SK-N-SH treated with all-trans-retinoic acid at 6 μM for 48 hours (cell line): ENCODE measurements around the gene PLCZ1.

ENCODE experiments used
- ATAC-seq: fragments of 200-7000 bp; cut with Tn5 transposase; 3 replicates; pipeline ENCODE4 v1.9.1; 2020; ENCODE audit warnings: mild to moderate bottlenecking, moderate library complexity
- ARNTL ChIP-seq: fragments of 450-650 bp; formaldehyde crosslinking; IDR thresholded peaks from 2 replicates; pipeline ENCODE4 v1.5.0; 2020; ENCODE audit warnings: low read depth, mild to moderate bottlenecking, moderate library complexity, borderline replicate concordance
- BACH2 ChIP-seq: fragments of 250-450 bp; sonication (Bioruptor Pico); IDR thresholded peaks from 2 replicates; pipeline ENCODE4 v1.9.0; 2021; ENCODE audit warnings: mild to moderate bottlenecking, borderline replicate concordance
- CSDC2 ChIP-seq: fragments of 250-450 bp; sonication (Bioruptor Pico); IDR thresholded peaks from 2 replicates; pipeline ENCODE4 v1.5.0; 2020; ENCODE audit warnings: mild to moderate bottlenecking, moderate library complexity
- ESRRG ChIP-seq: fragments of 250-450 bp; sonication (Bioruptor Pico); IDR thresholded peaks from 2 replicates; pipeline ENCODE4 v1.6.1; 2021; ENCODE audit warnings: mild to moderate bottlenecking
- GLIS3 ChIP-seq: fragments of 250-450 bp; sonication (Bioruptor Pico); IDR thresholded peaks from 2 replicates; pipeline ENCODE4 v1.5.0; 2020; ENCODE audit warnings: mild to moderate bottlenecking, moderate library complexity
- ISL1 ChIP-seq: fragments of 250-450 bp; sonication (Bioruptor Pico); IDR thresholded peaks from 2 replicates; pipeline ENCODE4 v2.1.2; 2022; ENCODE audit warnings: mild to moderate bottlenecking, moderate library complexity
- OSR1 ChIP-seq: fragments of 250-450 bp; sonication (Bioruptor Pico); IDR thresholded peaks from 2 replicates; pipeline ENCODE4 v1.8.0; 2022; ENCODE audit warnings: moderate library complexity, mild to moderate bottlenecking, inconsistent platforms
- PPARA ChIP-seq: fragments of 250-450 bp; sonication (Bioruptor Pico); IDR thresholded peaks from 2 replicates; pipeline ENCODE4 v1.5.0; 2020; ENCODE audit warnings: mild to moderate bottlenecking, borderline replicate concordance
- RARB ChIP-seq: fragments of 250-450 bp; sonication (Bioruptor Pico); IDR thresholded peaks from 2 replicates; pipeline ENCODE4 v1.8.0; 2021; ENCODE audit warnings: mild to moderate bottlenecking, moderate library complexity
- TCF4 ChIP-seq: fragments of 250-450 bp; sonication (Bioruptor Pico); IDR thresholded peaks from 2 replicates; pipeline ENCODE4 v1.8.0; 2021; ENCODE audit warnings: mild to moderate bottlenecking, moderate library complexity, borderline replicate concordance
- TOX ChIP-seq: fragments of 250-450 bp; sonication (Bioruptor Pico); IDR thresholded peaks from 2 replicates; pipeline ENCODE4 v1.8.0; 2021; ENCODE audit warnings: mild to moderate bottlenecking, moderate library complexity, borderline replicate concordance
- ZC3H10 ChIP-seq: fragments of 250-450 bp; sonication (Bioruptor Pico); IDR thresholded peaks from 2 replicates; pipeline ENCODE4 v1.5.1; 2021; ENCODE audit warnings: mild to moderate bottlenecking, moderate library complexity
- ZFP3 ChIP-seq: fragments of 250-450 bp; sonication (Bioruptor Pico); IDR thresholded peaks from 2 replicates; pipeline ENCODE4 v1.5.0; 2020; ENCODE audit warnings: mild to moderate bottlenecking, moderate library complexity
- ZFP30 ChIP-seq: fragments of 450-650 bp; formaldehyde crosslinking; IDR thresholded peaks from 2 replicates; pipeline ENCODE4 v1.5.0; 2022; ENCODE audit warnings: mild to moderate bottlenecking, moderate library complexity
- ZNF565 ChIP-seq: fragments of 450-650 bp; formaldehyde crosslinking; conservative IDR thresholded peaks from 2 replicates; pipeline ENCODE4 v1.5.0; 2020; ENCODE audit warnings: low read depth, mild to moderate bottlenecking, moderate library complexity
- ZNF70 ChIP-seq: fragments of 450-650 bp; formaldehyde crosslinking; IDR thresholded peaks from 2 replicates; pipeline ENCODE4 v1.5.0; 2020; ENCODE audit warnings: mild to moderate bottlenecking, moderate library complexity
- ZNF8 ChIP-seq: fragments of 450-650 bp; formaldehyde crosslinking; IDR thresholded peaks from 2 replicates; pipeline ENCODE4 v1.5.0; 2020; ENCODE audit warnings: mild to moderate bottlenecking, moderate library complexity
- TF ChIP-seq, protein P1 (sequence below): fragments of 250-450 bp; sonication (Bioruptor Pico); IDR thresholded peaks from 2 replicates; pipeline ENCODE4 v1.8.0; 2020; ENCODE audit warnings: mild to moderate bottlenecking, moderate library complexity, borderline replicate concordance
- TF ChIP-seq, protein P2 (sequence below): fragments of 250-450 bp; sonication (Bioruptor Pico); IDR thresholded peaks from 2 replicates; pipeline ENCODE4 v1.5.0; 2020; ENCODE audit warnings: mild to moderate bottlenecking, moderate library complexity
- TF ChIP-seq, protein P3 (sequence below): fragments of 250-450 bp; sonication (Bioruptor Pico); IDR thresholded peaks from 2 replicates; pipeline ENCODE4 v1.5.1; 2021; ENCODE audit warnings: mild to moderate bottlenecking, moderate library complexity
- TF ChIP-seq, protein P4 (sequence below): fragments of 250-450 bp; sonication (Bioruptor Pico); IDR thresholded peaks from 2 replicates; pipeline ENCODE4 v1.8.0; 2021; ENCODE audit warnings: low read depth, mild to moderate bottlenecking, moderate library complexity, borderline replicate concordance
- TF ChIP-seq, protein P5 (sequence below): fragments of 250-450 bp; sonication (Bioruptor Pico); IDR thresholded peaks from 2 replicates; pipeline ENCODE4 v1.5.1; 2020; ENCODE audit warnings: low read depth, mild to moderate bottlenecking, moderate library complexity

The PLCZ1 gene

DNA sequence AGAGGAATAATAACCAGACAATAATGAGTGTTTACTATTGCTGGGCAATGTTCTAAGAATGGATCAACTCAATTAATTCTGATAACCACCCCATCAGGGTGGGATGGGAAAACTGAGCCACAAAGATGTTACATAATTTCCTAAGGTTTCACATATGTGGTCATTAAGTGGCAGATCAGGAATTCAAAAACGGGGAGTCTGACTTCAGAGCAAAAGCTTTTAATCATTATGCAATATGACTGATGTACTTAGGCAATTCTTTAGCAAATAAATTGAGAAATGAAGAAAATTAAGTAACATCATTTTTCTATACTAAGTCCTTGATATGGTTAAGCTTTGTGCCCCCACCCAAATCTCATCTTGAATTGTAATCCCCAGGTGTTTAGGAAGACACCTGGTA lies 53.4 kb downstream of the PLCZ1 start:
- no peak for ATAC-seq
- no peak for TF ChIP-seq RARB (CRISPR knock-in tag)
- TF ChIP-seq ESRRG (CRISPR knock-in tag), result no peak
- no peak for TF ChIP-seq TCF4 (CRISPR knock-in tag)
- TF ChIP-seq PPARA (CRISPR knock-in tag), result no peak
- no peak for TF ChIP-seq ZNF565 (CRISPR knock-in tag)
- TF ChIP-seq ZFP30 (CRISPR knock-in tag), result no peak
- TF ChIP-seq, protein P1, sequence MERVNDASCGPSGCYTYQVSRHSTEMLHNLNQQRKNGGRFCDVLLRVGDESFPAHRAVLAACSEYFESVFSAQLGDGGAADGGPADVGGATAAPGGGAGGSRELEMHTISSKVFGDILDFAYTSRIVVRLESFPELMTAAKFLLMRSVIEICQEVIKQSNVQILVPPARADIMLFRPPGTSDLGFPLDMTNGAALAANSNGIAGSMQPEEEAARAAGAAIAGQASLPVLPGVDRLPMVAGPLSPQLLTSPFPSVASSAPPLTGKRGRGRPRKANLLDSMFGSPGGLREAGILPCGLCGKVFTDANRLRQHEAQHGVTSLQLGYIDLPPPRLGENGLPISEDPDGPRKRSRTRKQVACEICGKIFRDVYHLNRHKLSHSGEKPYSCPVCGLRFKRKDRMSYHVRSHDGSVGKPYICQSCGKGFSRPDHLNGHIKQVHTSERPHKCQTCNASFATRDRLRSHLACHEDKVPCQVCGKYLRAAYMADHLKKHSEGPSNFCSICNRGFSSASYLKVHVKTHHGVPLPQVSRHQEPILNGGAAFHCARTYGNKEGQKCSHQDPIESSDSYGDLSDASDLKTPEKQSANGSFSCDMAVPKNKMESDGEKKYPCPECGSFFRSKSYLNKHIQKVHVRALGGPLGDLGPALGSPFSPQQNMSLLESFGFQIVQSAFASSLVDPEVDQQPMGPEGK, result no peak
- TF ChIP-seq ZNF70, result no peak
- TF ChIP-seq GLIS3, result no peak
- no peak for TF ChIP-seq ISL1 (CRISPR knock-in tag)
- no peak for TF ChIP-seq CSDC2 (CRISPR knock-in tag)
- TF ChIP-seq, protein P2, sequence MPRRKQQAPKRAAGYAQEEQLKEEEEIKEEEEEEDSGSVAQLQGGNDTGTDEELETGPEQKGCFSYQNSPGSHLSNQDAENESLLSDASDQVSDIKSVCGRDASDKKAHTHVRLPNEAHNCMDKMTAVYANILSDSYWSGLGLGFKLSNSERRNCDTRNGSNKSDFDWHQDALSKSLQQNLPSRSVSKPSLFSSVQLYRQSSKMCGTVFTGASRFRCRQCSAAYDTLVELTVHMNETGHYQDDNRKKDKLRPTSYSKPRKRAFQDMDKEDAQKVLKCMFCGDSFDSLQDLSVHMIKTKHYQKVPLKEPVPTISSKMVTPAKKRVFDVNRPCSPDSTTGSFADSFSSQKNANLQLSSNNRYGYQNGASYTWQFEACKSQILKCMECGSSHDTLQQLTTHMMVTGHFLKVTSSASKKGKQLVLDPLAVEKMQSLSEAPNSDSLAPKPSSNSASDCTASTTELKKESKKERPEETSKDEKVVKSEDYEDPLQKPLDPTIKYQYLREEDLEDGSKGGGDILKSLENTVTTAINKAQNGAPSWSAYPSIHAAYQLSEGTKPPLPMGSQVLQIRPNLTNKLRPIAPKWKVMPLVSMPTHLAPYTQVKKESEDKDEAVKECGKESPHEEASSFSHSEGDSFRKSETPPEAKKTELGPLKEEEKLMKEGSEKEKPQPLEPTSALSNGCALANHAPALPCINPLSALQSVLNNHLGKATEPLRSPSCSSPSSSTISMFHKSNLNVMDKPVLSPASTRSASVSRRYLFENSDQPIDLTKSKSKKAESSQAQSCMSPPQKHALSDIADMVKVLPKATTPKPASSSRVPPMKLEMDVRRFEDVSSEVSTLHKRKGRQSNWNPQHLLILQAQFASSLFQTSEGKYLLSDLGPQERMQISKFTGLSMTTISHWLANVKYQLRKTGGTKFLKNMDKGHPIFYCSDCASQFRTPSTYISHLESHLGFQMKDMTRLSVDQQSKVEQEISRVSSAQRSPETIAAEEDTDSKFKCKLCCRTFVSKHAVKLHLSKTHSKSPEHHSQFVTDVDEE (CRISPR knock-in tag), result no peak
- no peak for TF ChIP-seq ZFP3
- TF ChIP-seq ZC3H10, result no peak
- TF ChIP-seq, protein P3, sequence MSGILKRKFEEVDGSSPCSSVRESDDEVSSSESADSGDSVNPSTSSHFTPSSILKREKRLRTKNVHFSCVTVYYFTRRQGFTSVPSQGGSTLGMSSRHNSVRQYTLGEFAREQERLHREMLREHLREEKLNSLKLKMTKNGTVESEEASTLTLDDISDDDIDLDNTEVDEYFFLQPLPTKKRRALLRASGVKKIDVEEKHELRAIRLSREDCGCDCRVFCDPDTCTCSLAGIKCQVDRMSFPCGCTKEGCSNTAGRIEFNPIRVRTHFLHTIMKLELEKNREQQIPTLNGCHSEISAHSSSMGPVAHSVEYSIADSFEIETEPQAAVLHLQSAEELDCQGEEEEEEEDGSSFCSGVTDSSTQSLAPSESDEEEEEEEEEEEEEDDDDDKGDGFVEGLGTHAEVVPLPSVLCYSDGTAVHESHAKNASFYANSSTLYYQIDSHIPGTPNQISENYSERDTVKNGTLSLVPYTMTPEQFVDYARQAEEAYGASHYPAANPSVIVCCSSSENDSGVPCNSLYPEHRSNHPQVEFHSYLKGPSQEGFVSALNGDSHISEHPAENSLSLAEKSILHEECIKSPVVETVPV (CRISPR knock-in tag), result no peak

DNA sequence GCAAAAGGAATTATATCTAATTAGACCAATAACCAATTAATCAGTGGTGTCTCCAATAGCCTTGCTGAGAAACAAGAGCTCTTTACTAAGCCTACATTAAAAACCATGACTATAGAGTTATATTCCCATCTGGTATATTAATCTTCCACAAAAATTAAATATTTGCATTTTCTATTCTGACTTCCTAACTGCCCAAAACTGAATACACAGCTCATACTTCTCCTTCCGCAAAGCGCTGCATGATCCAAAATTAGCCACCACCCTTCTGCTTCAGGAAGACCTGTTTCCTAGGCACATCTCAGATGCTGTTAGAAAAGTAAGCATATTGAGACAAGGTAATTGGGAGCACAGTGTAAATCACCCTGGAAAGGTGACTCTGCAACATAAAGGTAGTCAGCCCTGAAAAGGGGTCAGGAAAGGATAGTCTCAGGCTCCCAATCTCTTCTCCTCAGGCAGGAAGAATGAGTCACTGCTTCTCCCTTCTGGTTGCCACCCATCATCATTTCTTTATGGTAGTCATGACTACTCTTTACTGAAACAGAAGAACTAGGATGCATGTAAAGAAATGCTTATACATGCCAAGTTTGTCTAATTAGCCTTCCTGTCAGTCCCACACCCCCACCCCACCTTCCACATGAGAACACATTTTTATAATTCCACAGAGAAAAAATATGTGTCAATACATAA lies 54.3 kb downstream of the PLCZ1 start:
- TF ChIP-seq, protein P3 (CRISPR knock-in tag), result no peak
- TF ChIP-seq OSR1 (CRISPR knock-in tag) (no peak), GLIS3 (no peak), ZNF8 (no peak), TOX (CRISPR knock-in tag) (no peak), ZFP30 (CRISPR knock-in tag) (no peak), ZNF70 (no peak), BACH2 (no peak), ESRRG (CRISPR knock-in tag) (no peak), CSDC2 (CRISPR knock-in tag) (no peak), PPARA (CRISPR knock-in tag) (no peak), ISL1 (CRISPR knock-in tag) (no peak), ZFP3 (no peak), ARNTL (CRISPR knock-in tag) (no peak), RARB (CRISPR knock-in tag) (no peak)
- TF ChIP-seq, protein P4, sequence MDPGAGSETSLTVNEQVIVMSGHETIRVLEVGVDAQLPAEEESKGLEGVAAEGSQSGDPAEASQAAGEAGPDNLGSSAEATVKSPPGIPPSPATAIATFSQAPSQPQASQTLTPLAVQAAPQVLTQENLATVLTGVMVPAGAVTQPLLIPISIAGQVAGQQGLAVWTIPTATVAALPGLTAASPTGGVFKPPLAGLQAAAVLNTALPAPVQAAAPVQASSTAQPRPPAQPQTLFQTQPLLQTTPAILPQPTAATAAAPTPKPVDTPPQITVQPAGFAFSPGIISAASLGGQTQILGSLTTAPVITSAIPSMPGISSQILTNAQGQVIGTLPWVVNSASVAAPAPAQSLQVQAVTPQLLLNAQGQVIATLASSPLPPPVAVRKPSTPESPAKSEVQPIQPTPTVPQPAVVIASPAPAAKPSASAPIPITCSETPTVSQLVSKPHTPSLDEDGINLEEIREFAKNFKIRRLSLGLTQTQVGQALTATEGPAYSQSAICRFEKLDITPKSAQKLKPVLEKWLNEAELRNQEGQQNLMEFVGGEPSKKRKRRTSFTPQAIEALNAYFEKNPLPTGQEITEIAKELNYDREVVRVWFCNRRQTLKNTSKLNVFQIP (CRISPR knock-in tag), result no peak
- TF ChIP-seq, protein P5, sequence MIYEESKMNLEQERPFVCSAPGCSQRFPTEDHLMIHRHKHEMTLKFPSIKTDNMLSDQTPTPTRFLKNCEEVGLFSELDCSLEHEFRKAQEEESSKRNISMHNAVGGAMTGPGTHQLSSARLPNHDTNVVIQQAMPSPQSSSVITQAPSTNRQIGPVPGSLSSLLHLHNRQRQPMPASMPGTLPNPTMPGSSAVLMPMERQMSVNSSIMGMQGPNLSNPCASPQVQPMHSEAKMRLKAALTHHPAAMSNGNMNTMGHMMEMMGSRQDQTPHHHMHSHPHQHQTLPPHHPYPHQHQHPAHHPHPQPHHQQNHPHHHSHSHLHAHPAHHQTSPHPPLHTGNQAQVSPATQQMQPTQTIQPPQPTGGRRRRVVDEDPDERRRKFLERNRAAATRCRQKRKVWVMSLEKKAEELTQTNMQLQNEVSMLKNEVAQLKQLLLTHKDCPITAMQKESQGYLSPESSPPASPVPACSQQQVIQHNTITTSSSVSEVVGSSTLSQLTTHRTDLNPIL, result no peak
- TF ChIP-seq, protein P1, result no peak
- TF ChIP-seq, protein P2 (CRISPR knock-in tag), result no peak
- ATAC-seq, result peak; percentile 61; the same call in 2 of the 3 replicates
